RWPE2 (cell line): ENCODE measurements around the gene ARID4B.

Experiments used
- ATAC-seq: fragments of 200-7000 bp; cut with Tn5 transposase; 3 replicates; pipeline ENCODE4 v1.9.1; 2021; ENCODE audit warnings: low read depth
- DNase-seq: peaks from one replicate; pipeline ENCODE4 v3.0.0-alpha.2; 2020; ENCODE audit warnings: low spot score
- H3K27ac ChIP-seq: fragments of 450-650 bp; 2 replicates; pipeline ENCODE4 v1.5.1; 2017; ENCODE audit warnings: mild to moderate bottlenecking; ENCODE audit not compliant: poor library complexity, severe bottlenecking
- H3K27me3 ChIP-seq: fragments of 250-450 bp; sonication (Bioruptor Pico); 2 replicates; pipeline ENCODE4 v1.5.1; 2021; ENCODE audit warnings: mild to moderate bottlenecking, moderate library complexity; ENCODE audit not compliant: insufficient read depth, poor library complexity, severe bottlenecking
- H3K36me3 ChIP-seq: fragments of 250-450 bp; sonication (Bioruptor Pico); 2 replicates; pipeline ENCODE4 v1.5.1; 2020; ENCODE audit warnings: low read depth, mild to moderate bottlenecking, moderate library complexity
- H3K4me1 ChIP-seq: fragments of 250-450 bp; sonication (Bioruptor Pico); 2 replicates; pipeline ENCODE4 v1.5.1; 2021; ENCODE audit warnings: mild to moderate bottlenecking, moderate library complexity; ENCODE audit not compliant: insufficient read depth, poor library complexity, severe bottlenecking
- H3K4me3 ChIP-seq: fragments of 250-450 bp; sonication (Bioruptor Pico); 2 replicates; pipeline ENCODE4 v1.5.1; 2021; ENCODE audit warnings: mild to moderate bottlenecking, moderate library complexity; ENCODE audit not compliant: severe bottlenecking
- H3K9me3 ChIP-seq: fragments of 250-450 bp; sonication (Bioruptor Pico); 2 replicates; pipeline ENCODE4 v1.5.1; 2021; ENCODE audit warnings: mild to moderate bottlenecking, moderate library complexity; ENCODE audit not compliant: severe bottlenecking
- CTCF ChIP-seq: fragments of 450-650 bp; IDR thresholded peaks from one replicate; pipeline ENCODE4 v1.5.1; 2017; ENCODE audit warnings: mild to moderate bottlenecking, moderate library complexity; ENCODE audit not compliant: poor library complexity, severe bottlenecking

ARID4B gene

GRCh38 chr1:235351898-235352297, 23.9 kb upstream of the ARID4B start:
- no peak overlapping the region for H3K4me3 ChIP-seq
- no peaks in the 10 kb centered on the region for H3K9me3 ChIP-seq
- no peaks in the 10 kb centered on the region for H3K4me1 ChIP-seq
- no peak overlapping the region for H3K27ac ChIP-seq
- TF ChIP-seq CTCF: no peak
- H3K27me3 ChIP-seq: no peaks in the 10 kb centered on the region
- DNase-seq (no peak), ATAC-seq (no peak)
- no peaks in the 10 kb centered on the region for H3K36me3 ChIP-seq

GRCh38 chr1:235351441-235351840, 23.5 kb upstream of the ARID4B start:
- H3K4me3 ChIP-seq: no peak overlapping the region
- no peaks in the 10 kb centered on the region for H3K36me3 ChIP-seq
- H3K4me1 ChIP-seq: no peaks in the 10 kb centered on the region
- H3K9me3 ChIP-seq: no peaks in the 10 kb centered on the region
- ATAC-seq: no peak
- no peak for TF ChIP-seq CTCF
- no peak for DNase-seq
- H3K27ac ChIP-seq: no peak overlapping the region
- no peaks in the 10 kb centered on the region for H3K27me3 ChIP-seq

GRCh38 chr1:235343726-235344125, 15.7 kb upstream of the ARID4B start:
- peaks cover 9% of the 10 kb centered on the region; the same call in 1 of the 2 replicates for H3K36me3 ChIP-seq
- no peak for TF ChIP-seq CTCF
- no peaks in the 10 kb centered on the region for H3K27me3 ChIP-seq
- no peak overlapping the region for H3K4me3 ChIP-seq
- ATAC-seq: no peak
- DNase-seq: no peak
- no peaks in the 10 kb centered on the region for H3K4me1 ChIP-seq
- H3K27ac ChIP-seq: no peak overlapping the region
- no peaks in the 10 kb centered on the region for H3K9me3 ChIP-seq

- no peak for DNase-seq
- H3K4me1 ChIP-seq: no peaks in the 10 kb centered on the region
- peaks cover 9% of the 10 kb centered on the region; the same call in 1 of the 2 replicates for H3K36me3 ChIP-seq
- ATAC-seq: no peak
- H3K9me3 ChIP-seq: no peaks in the 10 kb centered on the region
- no peak overlapping the region for H3K27ac ChIP-seq
- H3K27me3 ChIP-seq: no peaks in the 10 kb centered on the region
- no peak for TF ChIP-seq CTCF
- no peak overlapping the region for H3K4me3 ChIP-seq
Measured at GRCh38 chr1:235342471-235342870, 14.5 kb upstream of the ARID4B start.

GRCh38 chr1:235342039-235342438, 14.1 kb upstream of the ARID4B start:
- Histone ChIP-seq H3K9me3 (no peaks in the 10 kb centered on the region), H3K36me3 (peaks cover 13% of the 10 kb centered on the region), H3K4me1 (no peaks in the 10 kb centered on the region), H3K27ac (no peak overlapping the region), H3K4me3 (no peak overlapping the region), H3K27me3 (no peaks in the 10 kb centered on the region)
- ATAC-seq (no peak), DNase-seq (no peak)
- no peak for TF ChIP-seq CTCF
